H7 (cell line): ENCODE measurements around the gene PTEN. TPM values are rescaled to one million over a fixed set of nuclear protein-coding genes. Genes with fewer than 3 reads are reported as not detected.
A peak's percentile ranks its signal among the peaks of the same experiment; 100 is the strongest.

Source experiments
- DNase-seq: peaks from one replicate; pipeline ENCODE4 v3.0.0; 2012
- H3K27me3 ChIP-seq: 2 replicates; pipeline ENCODE4 v1.6.0; 2011; ENCODE audit warnings: mild to moderate bottlenecking, low read length; ENCODE audit not compliant: control insufficient read depth, insufficient read depth
- H3K36me3 ChIP-seq: replicated peaks from 2 replicates; pipeline ENCODE4 v1.5.1; 2011; ENCODE audit warnings: low read length; ENCODE audit not compliant: control insufficient read depth, insufficient read depth
- H3K4me3 ChIP-seq: 2 replicates; pipeline ENCODE4 v1.5.1; 2011; ENCODE audit warnings: low read depth, mild to moderate bottlenecking, control low read depth, low read length, moderate library complexity; ENCODE audit not compliant: insufficient read depth
- total RNA-seq: library from RNA; depleted of rRNA; stranded (reverse); fragments of >200 nt; shearing (Covaris generic); gene quantifications from 2 replicates; pipeline ENCODE4 v1.2.3, GENCODE V29; 2014

PTEN gene
- total RNA-seq, 1 experiment from 2014 or later, result 25.5 TPM

GRCh38 chr10:87913156-87913921, 49.9 kb downstream of the PTEN start:
- Histone ChIP-seq H3K4me3 (no peak overlapping the region), H3K27me3 (no peaks in the 10 kb centered on the region), H3K36me3 (no peaks in the 10 kb centered on the region)
- no peak for DNase-seq

- no peaks in the 10 kb centered on the region for H3K36me3 ChIP-seq
- peak; percentile 48 for DNase-seq
- H3K27me3 ChIP-seq, result no peaks in the 10 kb centered on the region
- no peak overlapping the region for H3K4me3 ChIP-seq
These were observed 52.0 kb downstream of the PTEN start for GRCh38 chr10:87915406-87915805.

- H3K4me3 ChIP-seq, result no peak overlapping the region
- no peaks in the 10 kb centered on the region for H3K36me3 ChIP-seq
- DNase-seq, result no peak
- H3K27me3 ChIP-seq, result no peaks in the 10 kb centered on the region
These were observed 52.6 kb downstream of the PTEN start for GRCh38 chr10:87915989-87916388.

- H3K27me3 ChIP-seq, result no peaks in the 10 kb centered on the region
- H3K36me3 ChIP-seq, result no peaks in the 10 kb centered on the region
- DNase-seq, result no peak
- H3K4me3 ChIP-seq, result no peak overlapping the region
These were observed 53.1 kb downstream of the PTEN start for GRCh38 chr10:87916515-87916914.

- Histone ChIP-seq H3K36me3 (no peaks in the 10 kb centered on the region), H3K4me3 (no peak overlapping the region)
- no peak for DNase-seq
These were observed 54.9 kb downstream of the PTEN start for GRCh38 chr10:87918254-87918859.

GRCh38 chr10:87920538-87920937, 57.1 kb downstream of the PTEN start:
- Histone ChIP-seq H3K27me3 (no peaks in the 10 kb centered on the region), H3K36me3 (no peaks in the 10 kb centered on the region), H3K4me3 (no peak overlapping the region)
- no peak for DNase-seq

More at GRCh38 chr10:87918254-87918859, 54.9 kb downstream of the PTEN start:
- H3K27me3 ChIP-seq, result no peaks in the 10 kb centered on the region

GRCh38 chr10:87921931-87922688, 58.7 kb downstream of the PTEN start:
- Histone ChIP-seq H3K4me3 (no peak overlapping the region), H3K27me3 (no peaks in the 10 kb centered on the region), H3K36me3 (no peaks in the 10 kb centered on the region)
- DNase-seq, result no peak

- no peaks in the 10 kb centered on the region for H3K36me3 ChIP-seq
- no peaks in the 10 kb centered on the region for H3K27me3 ChIP-seq
- H3K4me3 ChIP-seq, result no peak overlapping the region
- DNase-seq, result no peak
These were observed 59.8 kb downstream of the PTEN start for GRCh38 chr10:87923233-87923632.

GRCh38 chr10:87925570-87925969, 62.1 kb downstream of the PTEN start:
- Histone ChIP-seq H3K27me3 (no peaks in the 10 kb centered on the region), H3K36me3 (no peaks in the 10 kb centered on the region)
- DNase-seq, result no peak

GRCh38 chr10:87927091-87927490, 63.7 kb downstream of the PTEN start:
- Histone ChIP-seq H3K4me3 (no peak overlapping the region), H3K36me3 (no peaks in the 10 kb centered on the region), H3K27me3 (no peaks in the 10 kb centered on the region)
- DNase-seq, result no peak

More at GRCh38 chr10:87925570-87925969, 62.1 kb downstream of the PTEN start:
- no peak overlapping the region for H3K4me3 ChIP-seq

- H3K36me3 ChIP-seq, result no peaks in the 10 kb centered on the region
- no peak for DNase-seq
- no peaks in the 10 kb centered on the region for H3K27me3 ChIP-seq
- no peak overlapping the region for H3K4me3 ChIP-seq
These were observed 65.6 kb downstream of the PTEN start for GRCh38 chr10:87928996-87929395.

- Histone ChIP-seq H3K4me3 (no peak overlapping the region), H3K27me3 (no peaks in the 10 kb centered on the region), H3K36me3 (no peaks in the 10 kb centered on the region)
- no peak for DNase-seq
These were observed 66.7 kb downstream of the PTEN start for GRCh38 chr10:87930141-87930540.

- no peaks in the 10 kb centered on the region for H3K36me3 ChIP-seq
- H3K4me3 ChIP-seq, result no peak overlapping the region
- no peaks in the 10 kb centered on the region for H3K27me3 ChIP-seq
- DNase-seq, result no peak
These were observed 67.8 kb downstream of the PTEN start for GRCh38 chr10:87930934-87931835.

- Histone ChIP-seq H3K36me3 (no peaks in the 10 kb centered on the region), H3K4me3 (no peak overlapping the region), H3K27me3 (no peaks in the 10 kb centered on the region)
- no peak for DNase-seq
These were observed 68.4 kb downstream of the PTEN start for GRCh38 chr10:87931836-87932230.
